VCaP (cell line): ENCODE measurements around the gene ZMYND8.

Source experiments
- H3K27ac ChIP-seq: fragments of 450-650 bp; 2 replicates; pipeline ENCODE4 v1.5.1; 2017
- CTCF ChIP-seq: fragments of 450-650 bp; conservative IDR thresholded peaks from 2 replicates; pipeline ENCODE4 v1.5.1; 2017; ENCODE audit warnings: mild to moderate bottlenecking, moderate library complexity

Gene ZMYND8

GRCh38 chr20:47358039-47358671, 1.7 kb upstream of the ZMYND8 start:
- H3K27ac ChIP-seq: peak overlapping the region; percentile 100
- no peak for TF ChIP-seq CTCF

- no peak for TF ChIP-seq CTCF
- peak overlapping the region; percentile 100 for H3K27ac ChIP-seq
These were observed 968 bp upstream of the ZMYND8 start for GRCh38 chr20:47357296-47358038.

GRCh38 chr20:47356220-47356525, 326 bp downstream of the ZMYND8 start:
- H3K27ac ChIP-seq: peak overlapping the region; percentile 100
- TF ChIP-seq CTCF: no peak

- TF ChIP-seq CTCF: no peak
- H3K27ac ChIP-seq: peak overlapping the region; percentile 100
These were observed 845 bp downstream of the ZMYND8 start for GRCh38 chr20:47355489-47356219.

- H3K27ac ChIP-seq: peak overlapping the region; percentile 100
- no peak for TF ChIP-seq CTCF
These were observed 1.6 kb downstream of the ZMYND8 start for GRCh38 chr20:47354714-47355488.

GRCh38 chr20:47354464-47354713, 2.1 kb downstream of the ZMYND8 start:
- peak overlapping the region; percentile 100 for H3K27ac ChIP-seq
- TF ChIP-seq CTCF: no peak
